HG03097 (cell line): ENCODE results near the gene ACOXL.

Experiments
- ATAC-seq: cut with Tn5 transposase; IDR thresholded peaks from one replicate; pipeline ENCODE4 v1.9.1; 2021; ENCODE audit not compliant: unreplicated experiment, low FRiP score

The ACOXL gene

GRCh38 chr2:111167863-111168162, 435.4 kb downstream of the ACOXL start:
- ATAC-seq = no peak
